Liver (tissue), 9 donors: ENCODE data around the gene OSBPL10. TPM values are rescaled to one million over a fixed set of nuclear protein-coding genes. Genes with fewer than 3 reads are reported as not detected.

Experiments
- DNase-seq: peaks from one replicate; pipeline ENCODE4 v3.0.0-alpha.2; 2017; ENCODE audit warnings: low spot score
- H3K27ac ChIP-seq, 2 donors: one replicate each; pipeline ENCODE4 v1.7.0; 2013; ENCODE audit warnings: inconsistent platforms in 2 of 2, low read length in 2 of 2, control low read depth in 1 of 2, low read depth in 1 of 2, mild to moderate bottlenecking in 1 of 2
- H3K27me3 ChIP-seq, 4 donors: one replicate each; pipeline versions ENCODE4 v1.6.1 to v1.7.0; 2013; ENCODE audit warnings: low read length in 3 of 4, inconsistent platforms in 1 of 4, mild to moderate bottlenecking in 1 of 4, moderate library complexity in 1 of 4; ENCODE audit not compliant: control insufficient read depth in 4 of 4, insufficient read depth in 4 of 4
- H3K36me3 ChIP-seq, 4 donors: one replicate each; pipeline versions ENCODE4 v1.6.1 to v1.7.0; 2013; ENCODE audit warnings: low read length in 3 of 4, mild to moderate bottlenecking in 3 of 4, low read depth in 1 of 4, moderate library complexity in 1 of 4; ENCODE audit not compliant: control insufficient read depth in 4 of 4, insufficient read depth in 3 of 4
- H3K4me1 ChIP-seq, 4 donors: one replicate each; pipeline versions ENCODE4 v1.6.1 to v1.7.0; 2013; ENCODE audit warnings: low read length in 3 of 4, mild to moderate bottlenecking in 3 of 4, moderate library complexity in 1 of 4; ENCODE audit not compliant: control insufficient read depth in 4 of 4, insufficient read depth in 4 of 4
- H3K4me3 ChIP-seq, 3 donors: one replicate each; pipeline versions ENCODE4 v1.6.1 to v1.7.0; 2013; ENCODE audit warnings: low read length in 3 of 3, control low read depth in 1 of 3, low read depth in 1 of 3, mild to moderate bottlenecking in 1 of 3
- H3K9ac ChIP-seq, 2 donors: one replicate each; pipeline ENCODE4 v1.7.0; 2013; ENCODE audit warnings: low read length in 2 of 2, mild to moderate bottlenecking in 2 of 2, moderate library complexity in 2 of 2, control low read depth in 1 of 2, low read depth in 1 of 2
- H3K9me3 ChIP-seq, 4 donors: one replicate each; pipeline versions ENCODE4 v1.6.1 to v1.7.0; 2013; ENCODE audit warnings: low read length in 3 of 4; ENCODE audit not compliant: control insufficient read depth in 4 of 4
- CTCF ChIP-seq: fragments of 150-350 bp; IDR thresholded peaks from 2 replicates; pipeline ENCODE4 v1.5.1; 2017; ENCODE audit warnings: improper control_type of control experiment, low read depth, low read length; ENCODE audit not compliant: missing input control
- EGR1 ChIP-seq, 2 donors: IDR thresholded peaks; 2 replicates each; pipeline ENCODE4 v1.6.1; 2016 to 2018; ENCODE audit warnings: antibody characterized with exemption in 2 of 2, low read depth in 2 of 2
- FOXA1 ChIP-seq: IDR thresholded peaks from 2 replicates; pipeline ENCODE4 v1.6.1; 2016; ENCODE audit warnings: antibody characterized with exemption
- HNF4A ChIP-seq, 2 donors: conservative IDR thresholded peaks; 2 replicates each; pipeline ENCODE4 v1.6.1; 2016; ENCODE audit warnings: antibody characterized with exemption in 2 of 2, mild to moderate bottlenecking in 2 of 2
- HNF4G ChIP-seq: IDR thresholded peaks from 2 replicates; pipeline ENCODE4 v1.6.1; 2016; ENCODE audit warnings: antibody characterized with exemption
- JUND ChIP-seq, 2 donors: IDR thresholded peaks; 2 replicates each; pipeline ENCODE4 v1.6.1; 2016; ENCODE audit warnings: antibody characterized with exemption in 2 of 2
- MAX ChIP-seq: IDR thresholded peaks from 2 replicates; pipeline ENCODE4 v1.6.1; 2016; ENCODE audit warnings: antibody characterized with exemption
- RAD21 ChIP-seq, 2 donors: IDR thresholded peaks; 2 replicates each; pipeline ENCODE4 v1.6.1; 2016; ENCODE audit warnings: antibody characterized with exemption in 2 of 2, mild to moderate bottlenecking in 2 of 2
- REST ChIP-seq: IDR thresholded peaks from 2 replicates; pipeline ENCODE4 v1.6.1; 2016; ENCODE audit warnings: antibody characterized with exemption, mild to moderate bottlenecking
- SP1 ChIP-seq: IDR thresholded peaks from 2 replicates; pipeline ENCODE4 v1.6.1; 2018; ENCODE audit warnings: antibody characterized with exemption, mild to moderate bottlenecking
- TAF1 ChIP-seq: conservative IDR thresholded peaks from 2 replicates; pipeline ENCODE4 v1.6.1; 2016; ENCODE audit warnings: antibody characterized with exemption, mild to moderate bottlenecking
- YY1 ChIP-seq: IDR thresholded peaks from 2 replicates; pipeline ENCODE4 v1.6.1; 2016; ENCODE audit warnings: antibody characterized with exemption, mild to moderate bottlenecking
- WGBS: extraction: QIAGEN DNeasy Blood & Tissue Kit; methylation state at CpG from one replicate; pipeline ENCODE4 v1.1.7; 2013; 5-methylcytosine and 5-hydroxymethylcytosine counted together
- polyA plus RNA-seq, 2 donors: library from polyadenylated mRNA; stranded (reverse) in 1 of 2; unstranded in 1 of 2; fragments of 200-250 nt in 1 of 2; fragments of >200 nt in 1 of 2; fragmentation: Nextera tagmentation in 1 of 2; extraction: Ambion mirVana in 1 of 2; gene quantifications; one replicate each; pipeline versions ENCODE4 v1.2.1 to v1.2.3, GENCODE V29; 2013 to 2015
- total RNA-seq, 2 donors: library from RNA; depleted of rRNA; stranded (reverse); fragments of >200 nt; gene quantifications; one replicate each; pipeline ENCODE4 v1.2.3, GENCODE V29; 2014
- TF ChIP-seq, protein P1 (sequence below): IDR thresholded peaks from 2 replicates; pipeline ENCODE4 v1.6.1; 2016; ENCODE audit warnings: antibody characterized with exemption
- donor health status: healthy.
- donor health status: healthy.
- donor health status: healthy.
- donor health status: healthy.
- donor health status: healthy.

OSBPL10 gene
- total and polyA plus RNA-seq, 4 donors, result 0.75 to 4.0 (median 1.7) TPM

- no peak for TF ChIP-seq CTCF
Observed at GRCh38 chr3:31747785-31748184, 233.3 kb downstream of the OSBPL10 start (continued).

DNA sequence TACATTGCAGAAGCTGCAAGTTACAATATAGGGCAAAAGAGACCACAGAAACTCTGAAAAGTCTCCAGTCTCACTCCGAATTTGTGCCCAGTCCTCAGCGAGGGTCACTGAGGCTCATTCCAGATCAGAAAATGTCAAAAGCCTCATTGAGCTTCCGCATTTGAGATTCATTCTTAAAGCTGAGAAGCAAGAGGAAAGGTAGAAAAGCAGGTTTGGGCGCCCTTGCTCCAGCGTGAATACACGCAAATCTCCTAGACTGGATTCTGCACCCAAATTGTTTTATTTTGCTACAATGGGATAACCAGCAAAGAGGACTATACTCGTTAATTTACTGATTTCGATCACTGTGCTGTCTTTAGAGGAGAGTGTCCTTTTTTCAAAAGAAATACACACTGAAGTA, 236.1 kb downstream of the OSBPL10 start:
- Histone ChIP-seq H3K9me3 (no peaks in the 10 kb centered on the region), H3K27ac (no peak overlapping the region), H3K4me1 (no peaks in the 10 kb centered on the region), H3K27me3 (no peaks in the 10 kb centered on the region), H3K36me3 (no peaks in the 10 kb centered on the region), H3K4me3 (no peak overlapping the region), H3K9ac (no peak overlapping the region)
- TF ChIP-seq, protein P1, sequence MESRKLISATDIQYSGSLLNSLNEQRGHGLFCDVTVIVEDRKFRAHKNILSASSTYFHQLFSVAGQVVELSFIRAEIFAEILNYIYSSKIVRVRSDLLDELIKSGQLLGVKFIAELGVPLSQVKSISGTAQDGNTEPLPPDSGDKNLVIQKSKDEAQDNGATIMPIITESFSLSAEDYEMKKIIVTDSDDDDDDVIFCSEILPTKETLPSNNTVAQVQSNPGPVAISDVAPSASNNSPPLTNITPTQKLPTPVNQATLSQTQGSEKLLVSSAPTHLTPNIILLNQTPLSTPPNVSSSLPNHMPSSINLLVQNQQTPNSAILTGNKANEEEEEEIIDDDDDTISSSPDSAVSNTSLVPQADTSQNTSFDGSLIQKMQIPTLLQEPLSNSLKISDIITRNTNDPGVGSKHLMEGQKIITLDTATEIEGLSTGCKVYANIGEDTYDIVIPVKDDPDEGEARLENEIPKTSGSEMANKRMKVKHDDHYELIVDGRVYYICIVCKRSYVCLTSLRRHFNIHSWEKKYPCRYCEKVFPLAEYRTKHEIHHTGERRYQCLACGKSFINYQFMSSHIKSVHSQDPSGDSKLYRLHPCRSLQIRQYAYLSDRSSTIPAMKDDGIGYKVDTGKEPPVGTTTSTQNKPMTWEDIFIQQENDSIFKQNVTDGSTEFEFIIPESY, result no peak
- no peak for TF ChIP-seq HNF4A (conservative IDR thresholded peaks at IDR 0.05)
- TF ChIP-seq JUND (IDR thresholded peaks at IDR 0.05), result no peak
- TF ChIP-seq EGR1 (IDR thresholded peaks at IDR 0.05; ENCODE audit: low read depth in 2 of 2), result no peak
- no peak for TF ChIP-seq YY1
- TF ChIP-seq HNF4G, result no peak
- no peak for TF ChIP-seq SP1
- no peak for TF ChIP-seq TAF1
- no peak for TF ChIP-seq REST
- 92% methylated on average over 8 of the region's 8 CpGs for WGBS
- no peak for DNase-seq

- H3K4me3 ChIP-seq, result no peak overlapping the region
- H3K9ac ChIP-seq, result no peak overlapping the region
- H3K27ac ChIP-seq, result no peak overlapping the region
- 85% methylated on average over 5 of the region's 5 CpGs for WGBS
- H3K4me1 ChIP-seq, result peaks cover 1 to 2% (median 1%) of the 10 kb centered on the region in 4 donors
- no peaks in the 10 kb centered on the region for H3K9me3 ChIP-seq
- H3K36me3 ChIP-seq, result no peaks in the 10 kb centered on the region
- DNase-seq, result no peak
- H3K27me3 ChIP-seq, result no peaks in the 10 kb centered on the region
- TF ChIP-seq REST, result no peak
- no peak for TF ChIP-seq CTCF
- no peak for TF ChIP-seq MAX
- TF ChIP-seq RAD21 (IDR thresholded peaks at IDR 0.05), result no peak
- TF ChIP-seq, protein P1, result no peak
- TF ChIP-seq FOXA1, result no peak
Observed at GRCh38 chr3:31743331-31744089, 237.6 kb downstream of the OSBPL10 start.
